GM23248 (cell line): ENCODE data around the gene HOXA13. TPM values are rescaled to one million over a fixed set of nuclear protein-coding genes. Genes with fewer than 3 reads are reported as not detected.

Experiments
- DNase-seq: peaks from one replicate; pipeline ENCODE4 v3.0.0-alpha.2; 2015
- H2AFZ ChIP-seq: fragments of 200-600 bp; sonication (generic); 2 replicates; pipeline ENCODE4 v1.6.1; 2016; ENCODE audit warnings: antibody characterized with exemption
- H3F3A ChIP-seq: fragments of 200-600 bp; sonication (generic); 2 replicates; pipeline ENCODE4 v1.6.1; 2016; ENCODE audit warnings: mild to moderate bottlenecking, antibody characterized with exemption, mixed run types; ENCODE audit not compliant: insufficient read depth
- H3K27ac ChIP-seq: fragments of 200-600 bp; sonication (generic); 2 replicates; pipeline ENCODE4 v1.5.1; 2016; ENCODE audit warnings: mild to moderate bottlenecking
- H3K27me3 ChIP-seq: fragments of 200-600 bp; sonication (generic); replicated peaks from 2 replicates; pipeline ENCODE4 v1.6.1; 2016; ENCODE audit warnings: mild to moderate bottlenecking; ENCODE audit not compliant: insufficient read depth
- H3K36me3 ChIP-seq: fragments of 200-600 bp; sonication (generic); 2 replicates; pipeline ENCODE4 v1.6.1; 2016; ENCODE audit warnings: low read depth, mild to moderate bottlenecking
- H3K4me1 ChIP-seq: fragments of 200-600 bp; sonication (generic); 2 replicates; pipeline ENCODE4 v1.6.1; 2016; ENCODE audit warnings: mild to moderate bottlenecking; ENCODE audit not compliant: insufficient read depth
- H3K4me2 ChIP-seq: fragments of 200-600 bp; sonication (generic); one replicate; pipeline ENCODE4 v1.6.1; 2016; ENCODE audit warnings: mild to moderate bottlenecking; ENCODE audit not compliant: unreplicated experiment
- H3K4me3 ChIP-seq: fragments of 200-600 bp; sonication (generic); 2 replicates; pipeline ENCODE4 v1.5.1; 2016; ENCODE audit warnings: mild to moderate bottlenecking
- H3K79me2 ChIP-seq: fragments of 200-600 bp; sonication (generic); 2 replicates; pipeline ENCODE4 v1.6.1; 2016; ENCODE audit warnings: mild to moderate bottlenecking; ENCODE audit not compliant: insufficient read depth
- H3K9ac ChIP-seq: fragments of 200-600 bp; sonication (generic); 2 replicates; pipeline ENCODE4 v1.6.1; 2016; ENCODE audit warnings: mild to moderate bottlenecking
- H3K9me2 ChIP-seq: fragments of 200-600 bp; sonication (generic); 2 replicates; pipeline ENCODE4 v1.6.1; 2016; ENCODE audit warnings: mixed run types, mild to moderate bottlenecking, moderate library complexity; ENCODE audit not compliant: insufficient read depth
- H3K9me3 ChIP-seq: fragments of 200-600 bp; sonication (generic); one replicate; pipeline ENCODE4 v1.6.1; 2017; ENCODE audit warnings: low read depth
- H4K20me1 ChIP-seq: fragments of 200-600 bp; sonication (generic); 2 replicates; pipeline ENCODE4 v1.6.0; 2016; ENCODE audit not compliant: insufficient read depth
- EZH2 ChIP-seq: fragments of 200-600 bp; sonication (generic); IDR thresholded peaks from 2 replicates; pipeline ENCODE4 v1.6.1; 2018; ENCODE audit warnings: antibody characterized with exemption, mild to moderate bottlenecking; ENCODE audit not compliant: insufficient read depth, poor library complexity, severe bottlenecking
- EZH2phosphoT487 ChIP-seq: fragments of 200-600 bp; sonication (generic); IDR thresholded peaks from 2 replicates; pipeline ENCODE4 v1.6.1; 2018; ENCODE audit warnings: antibody characterized with exemption, moderate library complexity, mild to moderate bottlenecking, low read depth; ENCODE audit not compliant: insufficient read depth
- WGBS, 2 experiments: methylation state at CpG; one replicate each; pipeline ENCODE4 v1.1.6; 2015 to 2017; ENCODE audit warnings: low lambda C conversion rate in 2 of 2, low coverage in 1 of 2; ENCODE audit errors: missing lambda C conversion rate in 2 of 2; 5-methylcytosine and 5-hydroxymethylcytosine counted together
- in situ Hi-C: fragments of 300-500 bp; cut with MboI; formaldehyde crosslinking; loops from 2 replicates; pipeline ENCODE4 v1.15.0; 2020
- polyA plus RNA-seq: library from polyadenylated mRNA; unstranded; fragments of >200 nt; fragmentation: Nextera tagmentation; extraction: Ambion mirVana; gene quantifications from 2 replicates; pipeline ENCODE4 v1.2.1, GENCODE V29; 2016
- total RNA-seq: library from RNA; depleted of rRNA; stranded (reverse); fragments of >200 nt; shearing (Covaris generic); gene quantifications from 2 replicates; pipeline ENCODE4 v1.2.3, GENCODE V29; 2014

HOXA13 gene
- total and polyA plus RNA-seq, 2 experiments from 2014 or later: 0.15 to 0.43 TPM

DNA sequence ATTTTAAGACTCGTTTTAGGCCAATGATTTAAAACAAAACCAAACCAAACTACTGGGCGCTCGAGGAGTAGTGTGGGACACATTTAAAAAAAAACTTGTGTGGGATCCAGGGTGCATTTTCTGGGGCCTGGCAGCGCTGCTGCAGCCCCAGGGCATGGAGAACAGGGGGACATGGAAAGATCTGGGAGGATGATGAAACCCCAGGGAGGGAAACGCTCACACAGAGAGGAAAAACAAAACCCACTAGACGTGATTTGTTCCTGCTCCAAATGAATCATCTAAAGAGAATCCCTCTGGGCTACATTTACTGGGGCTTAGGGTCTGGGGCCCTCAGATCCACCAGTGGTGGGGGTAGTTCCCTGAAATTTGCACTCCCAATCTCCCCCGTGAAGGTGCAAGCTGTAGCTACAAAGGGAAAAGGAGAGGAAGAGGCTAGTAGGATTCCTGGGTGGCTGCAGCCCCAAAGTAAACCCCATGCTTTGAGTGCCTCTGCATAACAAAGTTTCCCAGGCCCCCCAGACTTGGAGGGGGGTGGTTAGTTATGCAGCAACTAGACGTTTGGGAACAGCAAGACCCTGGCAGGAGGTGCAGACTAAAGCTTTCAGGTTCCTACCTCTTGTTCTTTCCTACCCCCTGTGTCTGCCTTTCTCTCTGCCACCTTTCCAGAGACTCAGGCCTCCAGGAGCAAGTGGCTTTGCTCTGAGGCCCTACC, 14.5 kb upstream of the HOXA13 start:
- Histone ChIP-seq H3K27ac (no peak overlapping the region), H4K20me1 (no peaks in the 10 kb centered on the region), H3F3A (no peaks in the 10 kb centered on the region), H3K79me2 (no peaks in the 10 kb centered on the region), H3K4me1 (no peaks in the 10 kb centered on the region), H3K9me2 (no peaks in the 10 kb centered on the region), H3K9ac (no peak overlapping the region), H3K4me3 (no peak overlapping the region), H3K27me3 (peaks cover 7% of the 10 kb centered on the region; the same call in 1 of the 2 replicates), H2AFZ (no peak overlapping the region), H3K4me2 (no peak overlapping the region), H3K36me3 (no peaks in the 10 kb centered on the region), H3K9me3 (no peaks in the 10 kb centered on the region)
- in situ Hi-C loops: no loop called here
- TF ChIP-seq EZH2phosphoT487: no peak
- no peak for TF ChIP-seq EZH2
- WGBS, 2 experiments: 60 to 63% methylated on average over 8 of the region's 8 CpGs
- no peak for DNase-seq

DNA sequence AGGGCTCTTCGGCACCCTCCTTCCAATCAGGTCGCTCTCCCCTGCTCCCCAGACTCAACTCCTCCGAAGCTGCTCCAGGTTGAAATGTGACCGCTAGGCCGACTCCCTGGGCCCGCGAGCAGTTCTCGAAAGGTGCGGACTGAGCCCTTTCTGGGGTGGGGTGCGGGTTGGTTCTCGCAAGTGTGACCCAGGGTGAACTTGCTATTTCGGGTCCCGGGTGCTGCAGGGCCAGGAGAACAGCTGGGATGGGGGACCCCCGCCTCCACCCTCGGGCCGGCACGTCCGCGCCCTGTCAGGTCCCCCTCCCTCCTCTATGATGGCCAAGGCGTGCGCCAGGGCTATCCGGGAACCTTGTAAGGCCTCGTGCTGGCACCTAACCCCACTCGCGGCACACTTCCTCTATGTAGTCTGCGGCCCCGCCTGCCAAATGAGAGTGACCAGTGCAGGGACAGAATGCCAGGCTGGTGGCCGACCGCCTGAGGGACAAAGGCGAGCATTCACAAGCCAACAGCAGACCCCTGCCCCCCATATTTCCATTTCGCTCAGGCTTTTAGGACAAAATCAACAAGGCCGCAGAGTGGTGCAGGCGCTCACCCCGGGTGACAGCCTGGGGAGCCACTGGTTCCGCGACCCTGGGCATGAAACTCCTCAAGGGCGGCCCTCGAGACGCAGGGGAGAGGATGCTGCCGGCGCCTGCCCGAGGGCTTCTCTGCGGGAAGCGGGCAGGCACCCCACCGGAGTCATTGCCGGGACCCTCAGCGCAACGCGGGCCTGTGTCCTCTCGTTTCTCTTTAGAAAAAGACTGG, 13.7 kb upstream of the HOXA13 start:
- Histone ChIP-seq H2AFZ (no peak overlapping the region), H3K9ac (no peak overlapping the region), H4K20me1 (no peaks in the 10 kb centered on the region), H3K4me1 (no peaks in the 10 kb centered on the region), H3F3A (no peaks in the 10 kb centered on the region), H3K9me2 (no peaks in the 10 kb centered on the region), H3K79me2 (no peaks in the 10 kb centered on the region), H3K36me3 (no peaks in the 10 kb centered on the region), H3K4me3 (no peak overlapping the region), H3K4me2 (no peak overlapping the region), H3K27me3 (peaks cover 7% of the 10 kb centered on the region; the same call in 1 of the 2 replicates), H3K27ac (no peak overlapping the region), H3K9me3 (no peaks in the 10 kb centered on the region)
- 93 to 95% methylated on average over 43 to 50 of the region's 50 CpGs for WGBS, 2 experiments
- no peak for DNase-seq
- TF ChIP-seq EZH2 (no peak), EZH2phosphoT487 (no peak)
- in situ Hi-C loops: no loop called here

DNA sequence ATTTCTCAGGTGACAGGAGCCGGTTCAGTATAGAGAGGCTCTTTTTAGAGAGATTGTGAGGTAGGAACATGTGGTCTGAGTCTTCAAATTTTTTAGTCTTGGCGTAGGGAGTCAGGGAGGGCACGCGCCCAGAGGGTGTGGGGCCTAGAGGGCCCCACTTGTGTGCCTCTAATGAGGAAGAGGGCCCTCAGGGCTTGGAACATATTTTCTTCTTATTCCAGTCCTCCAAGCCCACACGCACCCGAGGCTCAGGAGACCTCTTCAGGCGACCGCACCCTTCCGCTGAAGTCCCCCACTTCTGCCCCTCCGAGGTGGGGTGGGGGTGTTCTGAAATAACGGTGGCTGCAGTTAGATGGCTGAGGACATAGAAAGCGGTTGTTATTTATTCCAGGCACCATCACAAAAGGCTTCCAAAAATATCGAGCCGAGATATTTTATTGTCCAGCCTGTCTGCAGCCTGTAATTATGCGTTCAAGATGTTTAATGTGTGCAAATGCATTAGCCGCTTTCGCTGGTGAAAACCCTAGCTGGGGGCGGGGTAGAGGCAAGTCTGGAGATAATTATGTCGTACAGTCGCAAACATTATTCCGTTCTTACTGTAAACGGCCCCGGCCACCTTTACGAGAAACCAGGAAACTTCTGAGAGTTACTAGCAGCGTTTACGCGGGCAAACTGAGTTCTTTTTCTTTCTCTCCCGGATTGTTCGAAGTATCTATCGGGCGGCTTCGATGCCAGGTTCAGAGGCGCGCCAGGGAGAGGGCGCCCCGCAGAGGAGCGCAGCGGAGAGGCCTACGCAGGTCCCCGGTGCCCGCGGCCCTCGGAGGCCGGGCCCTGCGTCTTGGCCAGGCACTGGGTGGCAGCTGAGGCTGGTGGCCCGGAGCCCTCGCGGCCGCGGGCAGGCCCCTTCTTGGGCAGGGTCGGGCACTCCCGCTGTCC, 12.9 kb upstream of the HOXA13 start:
- Histone ChIP-seq H4K20me1 (no peaks in the 10 kb centered on the region), H3K27me3 (peaks cover 7% of the 10 kb centered on the region; the same call in 1 of the 2 replicates), H3K9me2 (no peaks in the 10 kb centered on the region), H3K9me3 (no peaks in the 10 kb centered on the region), H3K79me2 (no peaks in the 10 kb centered on the region), H3F3A (no peaks in the 10 kb centered on the region), H3K27ac (no peak overlapping the region), H3K4me3 (no peak overlapping the region), H2AFZ (no peak overlapping the region), H3K4me2 (no peak overlapping the region), H3K9ac (no peak overlapping the region), H3K36me3 (no peaks in the 10 kb centered on the region), H3K4me1 (no peaks in the 10 kb centered on the region)
- 63 to 67% methylated on average over 51 to 52 of the region's 52 CpGs for WGBS, 2 experiments
- in situ Hi-C loops: no loop called here
- DNase-seq: no peak
- TF ChIP-seq EZH2phosphoT487 (no peak), EZH2 (no peak)

DNA sequence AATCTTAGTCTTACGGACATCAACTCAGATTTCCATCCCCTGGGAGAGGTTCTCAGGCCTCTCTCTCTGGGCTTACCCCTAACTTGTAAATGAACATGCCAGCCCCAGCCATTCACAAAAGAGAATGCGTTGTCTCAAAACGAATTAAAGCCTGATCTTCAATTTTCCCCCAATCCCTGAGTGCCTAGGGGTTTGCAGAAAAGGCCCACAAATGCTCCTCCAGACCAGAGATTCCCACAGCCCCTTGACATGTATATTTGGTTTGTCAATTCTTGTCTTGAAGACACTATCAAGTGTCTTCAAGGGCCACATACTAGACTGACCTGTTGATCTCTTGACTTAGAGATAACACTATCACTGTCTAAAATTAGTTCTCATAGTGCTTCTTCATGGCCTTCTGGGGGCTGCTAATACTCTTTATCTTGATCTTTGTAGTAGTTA, 11.9 kb upstream of the HOXA13 start:
- H2AFZ ChIP-seq: no peak overlapping the region
- H3F3A ChIP-seq: no peaks in the 10 kb centered on the region
- no peaks in the 10 kb centered on the region for H3K9me2 ChIP-seq
- no peak for TF ChIP-seq EZH2phosphoT487
- TF ChIP-seq EZH2: no peak
- no peaks in the 10 kb centered on the region for H3K4me1 ChIP-seq
- H3K27ac ChIP-seq: no peak overlapping the region
- in situ Hi-C loops: no loop called here
- H3K9ac ChIP-seq: no peak overlapping the region
- 88 to 93% methylated on average over 3 of the region's 3 CpGs for WGBS, 2 experiments
- H3K9me3 ChIP-seq: no peaks in the 10 kb centered on the region
- H3K36me3 ChIP-seq: no peaks in the 10 kb centered on the region
- peaks cover 14% of the 10 kb centered on the region for H3K27me3 ChIP-seq
- no peak for DNase-seq
- no peak overlapping the region for H3K4me2 ChIP-seq
- no peak overlapping the region for H3K4me3 ChIP-seq
- H3K79me2 ChIP-seq: no peaks in the 10 kb centered on the region
- H4K20me1 ChIP-seq: no peaks in the 10 kb centered on the region
